Measurements from ENCODE around the gene CNTNAP4. TPM values are rescaled to one million over a fixed set of nuclear protein-coding genes. Genes with fewer than 3 reads are reported as not detected.

CNTNAP4 gene
- total RNA-seq, result not detected in 3 replicates
- long read RNA-seq, result 0 reads

DNA sequence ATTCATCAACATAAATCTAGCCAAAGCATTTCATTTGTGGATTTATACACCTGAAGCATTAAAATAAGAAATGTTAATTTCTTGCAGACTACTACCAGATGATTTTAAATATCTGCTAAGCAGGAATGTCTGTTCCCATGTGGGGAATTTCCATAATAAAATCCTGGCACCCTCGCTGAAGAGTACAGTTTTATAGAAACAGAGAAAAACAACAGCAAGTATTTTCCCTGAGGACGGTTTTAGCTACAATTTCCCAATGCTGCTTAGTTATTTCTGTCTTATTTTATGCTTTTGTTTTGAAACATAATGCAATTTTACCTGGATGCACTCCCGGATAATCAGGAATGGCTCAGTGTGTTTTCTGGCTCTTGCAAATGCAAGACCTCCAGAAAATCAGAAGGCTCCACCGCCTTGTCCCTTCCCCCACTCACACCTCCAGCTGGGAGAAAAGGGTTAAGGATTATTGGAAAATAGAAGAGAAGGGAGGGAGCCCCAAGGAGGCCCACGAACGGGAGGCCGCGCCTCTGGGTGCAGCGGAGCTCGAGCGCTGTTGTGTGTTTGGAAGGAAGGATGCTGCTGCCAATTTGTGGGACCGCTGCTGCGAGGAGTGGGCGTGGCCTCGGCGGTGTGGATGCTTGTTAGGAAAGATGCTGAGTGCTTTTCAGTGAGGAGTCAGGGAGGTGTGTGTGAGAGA is at the start of gene CNTNAP4:
TSS of gene CNTNAP4 (plus strand) at position 657 of the 694 bp plus-strand sequence. CDS start 262 bp downstream, outside the sequence.
- Mint-ChIP-seq H3K27ac (ENCODE audit: unreplicated experiment) (no peak within 1 kb of the TSS), H3K4me3 (ENCODE audit: unreplicated experiment) (no peak within 1 kb of the TSS)
- DNase-seq (ENCODE audit: low spot score), result no peak

GRCh38 chr16:76228546-76229146 is 48.6 kb upstream of the CNTNAP4 start:
- Mint-ChIP-seq H3K27ac (ENCODE audit: unreplicated experiment) (no peak overlapping the region), H3K9me3 (ENCODE audit: low read depth) (peaks cover 5% of the 10 kb centered on the region), H3K27me3 (ENCODE audit: low read depth) (no peaks in the 10 kb centered on the region), H3K4me3 (ENCODE audit: unreplicated experiment) (no peak overlapping the region), H3K4me1 (ENCODE audit: low read depth) (no peaks in the 10 kb centered on the region), H3K36me3 (ENCODE audit: low read depth) (no peaks in the 10 kb centered on the region)
- TF ChIP-seq CTCF (IDR thresholded peaks at IDR 0.05), result no peak
- no peak for DNase-seq (ENCODE audit: low spot score)

More for the DNA sequence above, at the start of gene CNTNAP4:
- Mint-ChIP-seq H3K9me3 (ENCODE audit: low read depth) (peaks cover 4% of the 10 kb centered on the region), H3K4me1 (ENCODE audit: low read depth) (no peaks in the 10 kb centered on the region), H3K36me3 (ENCODE audit: low read depth) (no peaks in the 10 kb centered on the region), H3K27me3 (ENCODE audit: low read depth) (peaks cover 25% of the 10 kb centered on the region)
- TF ChIP-seq CTCF (IDR thresholded peaks at IDR 0.05), result no peak

DNA sequence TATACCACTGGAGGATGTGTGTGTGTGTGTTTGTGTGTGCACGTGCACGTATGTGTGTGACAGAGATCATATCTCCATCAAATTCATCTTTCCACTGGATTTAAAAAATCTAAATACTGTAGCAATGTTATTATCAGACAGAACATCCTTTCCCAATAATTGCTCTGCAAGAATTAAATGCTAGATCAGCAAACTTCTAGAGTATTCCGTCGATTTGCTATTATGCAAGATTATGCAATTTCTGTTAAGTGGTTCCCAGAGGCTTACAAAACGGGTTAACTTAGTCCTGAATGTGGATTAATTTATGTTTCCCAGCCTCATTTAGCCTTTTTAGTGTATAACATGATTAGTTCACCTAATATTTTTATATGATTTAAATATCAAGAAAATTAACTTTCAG is 44.5 kb upstream of the CNTNAP4 start:
- no peak for TF ChIP-seq CTCF (IDR thresholded peaks at IDR 0.05)
- H3K36me3 Mint-ChIP-seq (ENCODE audit: low read depth), result no peaks in the 10 kb centered on the region
- no peak overlapping the region for H3K4me3 Mint-ChIP-seq (ENCODE audit: unreplicated experiment)
- H3K9me3 Mint-ChIP-seq (ENCODE audit: low read depth), result peaks cover 5% of the 10 kb centered on the region
- H3K27me3 Mint-ChIP-seq (ENCODE audit: low read depth), result no peaks in the 10 kb centered on the region
- no peak overlapping the region for H3K27ac Mint-ChIP-seq (ENCODE audit: unreplicated experiment)
- H3K4me1 Mint-ChIP-seq (ENCODE audit: low read depth), result no peaks in the 10 kb centered on the region
- DNase-seq (ENCODE audit: low spot score), result no peak

- peak; percentile 80 for DNase-seq (ENCODE audit: low spot score)
- Mint-ChIP-seq H3K36me3 (ENCODE audit: low read depth) (no peaks in the 10 kb centered on the region), H3K27me3 (ENCODE audit: low read depth) (no peaks in the 10 kb centered on the region), H3K27ac (ENCODE audit: unreplicated experiment) (no peak overlapping the region), H3K4me3 (ENCODE audit: unreplicated experiment) (no peak overlapping the region), H3K9me3 (ENCODE audit: low read depth) (peaks cover 5% of the 10 kb centered on the region), H3K4me1 (ENCODE audit: low read depth) (no peaks in the 10 kb centered on the region)
- TF ChIP-seq CTCF (IDR thresholded peaks at IDR 0.05), result no peak
These were observed 42.2 kb upstream of the CNTNAP4 start for GRCh38 chr16:76235025-76235424.

GRCh38 chr16:76235426-76235825 is 41.8 kb upstream of the CNTNAP4 start:
- no peak for TF ChIP-seq CTCF (IDR thresholded peaks at IDR 0.05)
- no peaks in the 10 kb centered on the region for H3K4me1 Mint-ChIP-seq (ENCODE audit: low read depth)
- peaks cover 5% of the 10 kb centered on the region for H3K9me3 Mint-ChIP-seq (ENCODE audit: low read depth)
- DNase-seq (ENCODE audit: low spot score), result no peak
- no peak overlapping the region for H3K4me3 Mint-ChIP-seq (ENCODE audit: unreplicated experiment)
- H3K27ac Mint-ChIP-seq (ENCODE audit: unreplicated experiment), result no peak overlapping the region
- H3K36me3 Mint-ChIP-seq (ENCODE audit: low read depth), result no peaks in the 10 kb centered on the region
- no peaks in the 10 kb centered on the region for H3K27me3 Mint-ChIP-seq (ENCODE audit: low read depth)

All from chondrocyte (in vitro differentiated cells).